NCI-H2081 (cell line): ENCODE measurements around the gene ZMIZ1.

Experiments used
- DNase-seq, 2 experiments: peaks; one replicate each; lab custom pipeline; 2025; lab: John Stamatoyannopoulos, UW

The ZMIZ1 gene

DNA sequence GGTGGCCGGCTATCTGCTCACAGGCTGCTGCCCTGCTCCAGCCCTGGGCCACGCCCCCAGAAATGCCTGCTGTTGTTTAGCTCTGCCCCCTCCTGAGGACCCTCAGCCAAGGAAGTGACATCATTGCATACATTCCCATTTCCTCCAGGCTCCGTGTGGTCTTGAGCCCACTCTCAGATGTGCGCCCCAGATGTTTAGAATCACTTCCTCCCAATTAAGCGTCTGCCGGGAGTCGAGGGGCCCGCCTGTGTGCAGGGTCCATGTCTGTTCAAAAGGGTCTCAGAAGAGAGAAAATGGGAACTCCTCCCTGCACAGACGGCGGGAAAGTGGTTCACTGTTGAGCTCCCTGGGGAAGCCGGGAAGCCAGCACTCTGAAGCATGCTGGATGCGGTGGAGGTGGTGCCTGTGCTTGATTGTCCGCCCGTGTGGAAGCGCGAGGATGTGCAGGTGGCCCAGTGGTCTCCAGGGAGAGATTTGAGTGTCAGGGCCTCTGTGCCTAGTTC, 161.6 kb downstream of the ZMIZ1 start:
- no peak for DNase-seq

DNA sequence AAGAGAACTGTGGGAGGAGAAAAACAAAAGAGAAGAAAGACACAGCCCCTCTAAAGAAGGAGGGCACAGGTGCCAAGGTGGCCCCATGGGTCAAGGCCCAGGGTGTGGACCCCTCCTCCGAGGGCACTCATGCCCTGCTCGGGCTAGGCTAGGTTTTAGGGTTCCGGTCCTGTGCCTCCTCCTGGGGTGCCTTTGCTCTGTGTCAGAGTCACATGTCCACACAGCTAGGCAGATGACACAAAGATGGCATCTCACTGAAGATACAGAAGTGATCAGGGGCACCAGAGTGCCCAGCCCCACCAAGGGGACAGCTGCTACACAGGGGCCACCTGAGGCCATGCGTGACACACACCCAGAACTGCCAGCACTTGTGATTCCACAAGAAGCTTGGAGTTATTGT, 162.1 kb downstream of the ZMIZ1 start:
- no peak for DNase-seq

DNA sequence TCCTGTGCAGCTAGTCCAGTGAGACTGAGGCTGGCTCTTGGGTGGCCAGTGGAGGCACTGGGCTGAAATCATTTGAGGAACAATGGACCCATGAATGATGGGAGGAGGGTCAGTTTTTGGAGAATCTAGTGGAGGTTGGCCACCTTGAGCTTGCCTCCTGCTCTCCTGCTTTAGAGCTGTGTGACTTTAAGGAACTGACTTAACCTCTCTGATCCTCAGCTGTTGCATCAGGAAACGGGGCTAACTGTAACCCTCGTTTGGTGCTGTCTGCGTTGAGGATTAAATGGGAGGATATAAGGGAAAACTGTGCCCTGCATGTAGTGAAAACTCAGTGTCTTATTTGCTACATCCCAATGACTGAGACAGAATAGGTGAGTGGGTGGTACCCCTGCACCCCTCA, 163.1 kb downstream of the ZMIZ1 start:
- no peak for DNase-seq

DNA sequence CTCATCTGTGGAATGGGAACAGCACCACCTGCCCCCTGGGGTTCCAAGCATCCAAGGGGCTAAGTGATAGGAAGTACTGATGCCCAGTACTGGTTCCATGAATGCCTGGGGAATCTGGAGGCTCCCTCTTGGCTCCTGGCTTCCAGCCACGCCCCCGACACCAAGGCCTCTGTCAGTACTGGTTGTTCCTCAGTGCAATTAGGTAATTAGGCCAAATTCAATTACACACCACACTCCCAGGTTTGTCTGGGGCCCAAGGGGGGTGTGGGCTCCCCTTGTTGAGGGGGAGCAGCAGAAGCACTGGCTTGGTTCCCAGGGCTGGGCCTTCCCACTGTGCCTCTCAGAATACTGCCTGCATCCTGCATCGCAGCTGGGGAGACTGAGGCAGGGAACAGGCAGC, 164.1 kb downstream of the ZMIZ1 start:
- peak in 1 of 2 experiments; percentile 2 for DNase-seq

DNA sequence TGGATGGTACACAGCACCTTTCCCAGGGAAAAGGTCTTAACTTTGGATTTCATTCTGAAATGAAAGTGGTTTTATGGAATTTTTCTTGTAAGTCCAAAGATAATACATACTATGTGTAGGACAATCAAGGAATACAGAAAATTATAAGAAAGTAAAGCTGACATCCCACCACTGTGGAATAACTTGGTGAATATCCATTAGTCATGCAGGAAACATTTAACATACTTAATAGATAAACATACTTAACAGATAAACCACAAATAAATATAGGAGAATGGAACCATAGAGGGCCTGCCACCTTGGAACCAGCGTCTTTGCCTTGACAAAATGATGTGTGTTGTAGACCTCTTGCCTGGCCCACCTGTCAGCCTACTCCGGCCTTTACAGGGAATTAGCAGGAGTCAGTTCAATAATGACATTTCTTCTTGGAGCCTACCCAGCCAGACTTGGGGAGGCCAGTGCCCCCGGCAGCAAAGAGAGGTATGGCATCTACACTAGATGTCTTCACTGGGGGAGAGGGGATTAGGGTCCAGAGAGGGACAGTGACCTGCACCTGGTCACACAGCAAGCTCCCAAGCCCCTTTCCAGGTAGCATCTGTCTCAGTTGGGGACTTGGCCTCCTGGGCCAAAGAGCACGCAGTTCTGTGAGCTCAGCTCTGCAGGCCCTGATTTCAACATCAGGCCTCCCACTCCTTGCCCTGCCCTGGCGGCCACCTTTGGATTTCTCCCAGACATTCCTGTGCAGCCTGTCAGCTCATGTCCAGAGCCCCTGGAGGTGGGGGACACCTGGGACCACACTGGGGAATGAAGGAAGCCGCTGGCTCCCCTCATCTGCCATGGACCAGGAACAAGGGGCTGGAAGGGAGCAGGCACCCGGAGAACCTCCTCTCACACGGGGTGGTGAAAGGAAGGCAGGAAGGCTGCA, 165.9 kb downstream of the ZMIZ1 start:
- no peak for DNase-seq

DNA sequence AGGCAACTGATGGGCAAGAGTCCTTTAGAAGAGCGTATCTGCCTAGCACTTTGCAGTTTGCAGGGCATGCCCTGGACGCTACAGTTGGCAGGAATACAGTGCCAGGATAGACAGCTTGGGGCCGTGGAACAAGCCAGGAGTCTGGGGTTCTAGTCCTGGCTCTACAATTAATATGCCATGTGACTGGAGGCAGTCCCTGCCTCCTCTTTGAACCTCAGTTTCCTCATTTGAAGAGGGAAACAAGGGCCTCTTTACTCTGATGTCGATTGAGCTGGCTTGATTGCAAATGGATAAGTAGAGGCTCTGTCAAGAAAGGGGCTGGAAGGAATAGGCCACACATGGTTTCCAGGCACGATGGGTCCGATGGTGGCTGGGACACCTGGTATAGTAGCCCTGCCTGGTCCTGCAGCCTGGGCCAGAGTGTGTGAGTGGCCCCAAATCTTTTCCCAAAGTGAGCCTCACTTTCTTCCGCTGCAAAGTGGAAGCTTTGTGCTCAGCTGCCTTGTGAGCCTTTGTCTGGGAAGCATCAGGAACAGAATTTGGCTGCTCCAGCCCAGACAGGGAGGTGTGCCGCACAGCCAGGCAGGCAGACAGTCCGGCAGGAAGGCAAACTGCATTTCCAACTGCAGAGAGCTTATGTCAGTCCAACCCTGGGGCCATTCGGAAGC, 167.1 kb downstream of the ZMIZ1 start:
- DNase-seq = no peak

DNA sequence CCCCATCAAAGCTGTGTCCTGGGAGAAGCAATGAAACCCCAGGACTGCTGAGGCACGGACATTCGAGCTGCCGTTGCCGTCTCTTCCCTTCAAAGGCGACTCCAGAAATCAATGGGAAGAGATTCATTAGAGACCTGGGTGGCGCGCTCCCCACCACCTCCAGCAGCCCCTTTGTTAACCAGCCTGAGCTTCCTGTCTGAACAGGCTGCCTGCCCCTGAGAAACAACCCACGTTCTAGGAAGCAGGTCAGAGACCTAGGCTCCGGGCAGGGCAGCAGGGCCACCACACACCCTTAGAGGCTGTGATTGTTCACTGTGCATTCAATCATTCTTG, 167.6 kb downstream of the ZMIZ1 start:
- DNase-seq = no peak

DNA sequence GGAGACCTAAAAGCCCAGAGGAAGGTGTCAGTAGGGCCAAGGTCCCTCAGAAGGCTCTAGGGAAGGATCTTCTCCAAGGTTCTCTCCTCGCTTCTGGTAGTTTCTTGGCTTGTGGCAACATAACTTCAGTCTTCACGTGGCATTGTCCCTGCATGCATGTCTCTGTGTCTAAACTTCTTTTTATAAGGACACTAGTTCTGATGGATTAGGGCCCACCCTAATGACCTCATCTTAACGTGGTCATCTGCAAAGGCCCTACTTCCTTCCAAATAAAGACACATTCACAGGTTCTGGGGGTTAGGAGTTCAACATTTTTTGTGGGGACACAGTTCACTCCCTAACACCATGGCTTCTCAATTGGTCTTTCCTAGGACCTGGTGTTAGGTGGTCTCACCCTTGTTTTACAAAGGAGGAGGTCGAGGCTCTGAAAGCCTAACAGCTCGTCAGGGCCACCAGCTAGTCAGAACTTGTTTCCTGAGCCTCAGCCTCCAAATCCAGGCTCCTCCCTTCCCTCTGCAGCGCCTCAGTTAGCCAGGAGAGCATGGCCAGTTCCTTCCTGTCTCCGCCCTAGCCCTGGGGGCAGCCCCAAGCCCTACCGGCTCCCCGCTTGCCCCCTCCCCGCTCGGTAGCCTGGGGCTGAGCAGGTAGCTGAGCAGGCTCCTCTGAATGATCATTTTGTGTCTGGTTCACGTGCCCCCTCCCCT, 168.8 kb downstream of the ZMIZ1 start:
- no peak for DNase-seq

DNA sequence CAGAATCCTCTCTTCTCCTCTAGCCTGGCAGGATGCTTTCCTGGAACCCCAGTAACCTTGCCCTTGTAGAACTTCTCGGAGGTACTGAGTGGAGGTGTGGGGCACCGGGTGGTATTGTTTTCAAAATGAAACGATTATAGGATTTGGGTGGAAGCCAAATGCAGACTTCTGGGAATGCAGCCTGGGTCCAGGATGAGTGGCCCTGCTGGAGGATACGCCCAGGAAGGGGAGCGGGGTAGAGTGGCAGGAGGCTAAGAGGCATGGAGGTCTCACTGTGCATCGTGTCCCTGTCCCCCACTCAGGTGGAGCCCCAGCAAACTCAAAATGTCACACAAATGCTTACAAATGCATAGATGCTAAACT, 169.4 kb downstream of the ZMIZ1 start:
- no peak for DNase-seq

DNA sequence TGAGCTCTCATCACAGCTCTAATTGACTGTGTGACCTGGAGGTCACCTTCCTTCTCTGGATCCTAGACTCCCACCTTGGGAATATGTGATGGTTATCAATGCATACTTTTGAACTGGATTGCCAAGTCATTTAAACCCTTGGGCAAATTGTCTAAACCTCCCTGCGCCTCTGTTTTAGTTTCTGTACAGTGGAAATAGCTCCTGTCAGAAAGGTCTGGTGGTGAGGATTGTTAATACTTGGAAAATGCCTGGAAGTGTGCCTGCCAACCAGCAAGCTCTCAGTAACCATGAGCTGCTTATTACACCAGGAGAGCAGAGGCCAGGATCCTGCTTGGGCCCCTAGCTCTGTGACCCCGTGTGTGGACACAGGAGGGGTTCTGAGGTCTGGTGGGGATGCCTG, 169.8 kb downstream of the ZMIZ1 start:
- DNase-seq = no peak

DNA sequence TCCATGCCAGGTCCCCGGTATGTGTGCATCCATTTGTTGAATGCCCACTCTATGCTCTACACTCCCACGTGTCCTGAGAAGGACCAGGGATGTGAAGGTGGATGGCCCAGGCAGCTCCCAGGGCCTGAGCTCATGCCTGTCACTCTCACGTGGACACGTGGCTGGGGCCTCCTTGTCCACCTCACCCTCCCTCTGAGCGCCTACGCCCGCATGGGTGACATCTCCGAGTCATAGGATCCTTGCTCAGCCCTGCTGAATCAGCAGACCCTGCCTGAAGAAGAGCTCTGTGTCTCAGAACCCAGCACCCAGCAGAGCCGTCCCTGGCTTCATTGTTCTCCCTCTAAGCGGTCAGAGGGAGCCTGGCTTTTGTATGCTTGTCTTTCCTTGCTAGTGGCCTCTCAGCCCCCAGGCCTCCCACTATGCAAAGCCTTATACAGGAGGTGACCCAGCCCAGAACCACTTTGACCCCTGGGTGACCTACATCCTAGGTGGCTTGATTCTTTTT, 170.6 kb downstream of the ZMIZ1 start:
- DNase-seq = no peak

DNA sequence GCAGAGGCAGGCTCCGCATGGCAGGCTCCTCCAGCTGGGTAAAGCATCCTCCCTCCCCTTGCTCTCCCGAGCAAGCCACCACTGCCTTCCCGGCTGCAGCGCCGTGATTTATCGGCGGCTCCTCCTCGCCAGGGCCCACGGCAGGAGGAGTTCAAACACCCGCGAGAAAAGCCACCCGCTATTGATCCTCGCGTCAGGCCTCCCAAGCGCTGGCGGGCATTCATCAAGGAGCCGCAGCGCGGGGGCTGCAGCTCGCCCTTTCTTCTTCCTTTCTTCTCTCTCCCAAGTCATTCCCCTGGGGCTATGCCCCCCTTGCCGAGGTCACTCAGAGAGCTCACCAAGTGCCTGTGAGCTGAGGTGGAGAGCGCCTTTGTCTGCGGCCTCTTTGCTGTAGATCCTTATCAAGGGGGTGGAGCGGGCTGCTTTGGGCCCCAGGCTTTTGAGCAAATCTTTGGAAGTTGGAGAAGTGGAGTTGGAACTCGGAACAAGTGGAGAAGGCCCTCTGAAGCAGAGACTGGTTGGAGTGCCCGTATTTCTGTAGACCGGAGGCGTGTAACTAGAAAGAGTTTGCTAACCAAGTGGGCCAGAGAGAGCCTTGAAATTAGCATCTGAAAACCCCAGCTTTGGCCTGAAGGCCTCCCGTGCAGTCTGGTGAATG, 171.3 kb downstream of the ZMIZ1 start:
- DNase-seq = no peak

DNA sequence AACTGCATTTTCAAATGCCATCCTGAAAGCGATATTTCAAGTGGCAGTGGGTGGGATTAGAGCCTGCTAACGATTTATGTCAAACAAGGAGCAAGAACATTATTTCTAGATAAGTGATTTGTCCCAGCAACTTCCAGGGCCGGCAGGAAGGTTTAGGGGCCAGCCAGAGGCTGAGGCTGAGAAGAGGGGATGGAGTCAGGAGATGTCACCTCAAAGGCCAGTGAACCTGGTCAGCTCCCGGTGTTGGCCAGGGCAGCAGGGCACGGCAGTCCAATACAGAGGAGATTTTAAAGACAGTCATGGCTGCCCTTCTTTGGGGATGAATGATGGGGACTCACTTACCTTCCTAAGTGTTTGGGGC, 172.8 kb downstream of the ZMIZ1 start:
- DNase-seq = no peak

DNA sequence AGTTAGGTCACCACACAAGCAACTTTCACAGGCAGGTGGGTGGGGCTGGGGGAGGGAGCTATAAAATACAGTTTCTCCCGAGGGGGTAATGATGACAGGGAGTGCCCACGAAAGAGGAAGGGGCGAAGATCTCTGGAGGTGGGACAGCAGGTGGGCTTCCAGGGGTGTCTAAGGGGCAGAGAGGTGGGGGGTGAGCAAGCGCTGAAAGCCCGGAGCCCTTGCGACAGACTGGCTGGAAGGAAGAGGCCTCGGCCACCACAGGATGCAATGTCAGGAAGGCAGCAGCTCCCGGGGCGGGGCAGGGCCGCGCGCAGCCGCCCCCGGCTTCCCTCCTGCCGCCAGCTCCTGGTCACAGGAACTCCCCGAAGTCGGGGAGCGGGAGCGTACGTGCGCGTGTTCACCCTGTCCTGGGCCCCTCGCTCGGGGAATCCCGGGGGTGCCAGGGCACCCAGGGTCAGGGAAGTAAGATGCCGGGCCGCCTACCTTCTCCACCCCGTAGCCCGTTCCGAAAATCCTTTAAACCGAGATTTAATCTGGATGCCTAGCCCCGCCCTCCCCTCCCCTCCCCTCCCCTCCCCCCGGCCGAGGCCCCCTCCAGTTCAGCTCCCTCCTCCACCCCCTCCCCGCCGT, 173.3 kb downstream of the ZMIZ1 start:
- peak in 1 of 2 experiments; percentile 23 for DNase-seq

DNA sequence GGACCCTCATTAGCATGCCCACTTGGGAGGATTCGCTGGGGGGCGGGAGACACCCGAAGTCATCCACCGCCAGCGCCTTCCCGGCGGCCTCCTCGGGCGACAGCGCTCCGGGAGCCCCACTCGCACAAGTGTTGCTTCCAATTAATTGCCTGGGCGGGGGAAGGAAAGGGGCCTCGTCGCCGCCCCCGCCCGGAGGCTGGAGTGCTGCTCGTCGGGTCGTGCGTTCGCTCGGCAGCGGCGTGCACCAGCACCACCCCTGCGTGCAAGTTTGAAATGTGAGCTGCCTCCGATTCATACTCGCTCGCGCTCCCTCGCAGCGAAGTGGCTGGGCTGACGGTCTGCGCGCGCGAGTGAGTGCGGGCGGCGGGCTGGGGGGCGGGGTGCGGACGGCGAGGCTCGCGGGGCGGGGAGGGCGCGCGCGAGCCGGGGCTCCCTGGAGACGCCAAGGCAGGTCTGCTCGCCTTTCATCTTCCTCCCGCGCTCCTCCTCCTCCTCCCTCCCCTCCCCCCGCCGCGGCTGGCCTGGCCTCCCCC, 173.9 kb downstream of the ZMIZ1 start:
- DNase-seq = peak; percentile 59 to 63

DNA sequence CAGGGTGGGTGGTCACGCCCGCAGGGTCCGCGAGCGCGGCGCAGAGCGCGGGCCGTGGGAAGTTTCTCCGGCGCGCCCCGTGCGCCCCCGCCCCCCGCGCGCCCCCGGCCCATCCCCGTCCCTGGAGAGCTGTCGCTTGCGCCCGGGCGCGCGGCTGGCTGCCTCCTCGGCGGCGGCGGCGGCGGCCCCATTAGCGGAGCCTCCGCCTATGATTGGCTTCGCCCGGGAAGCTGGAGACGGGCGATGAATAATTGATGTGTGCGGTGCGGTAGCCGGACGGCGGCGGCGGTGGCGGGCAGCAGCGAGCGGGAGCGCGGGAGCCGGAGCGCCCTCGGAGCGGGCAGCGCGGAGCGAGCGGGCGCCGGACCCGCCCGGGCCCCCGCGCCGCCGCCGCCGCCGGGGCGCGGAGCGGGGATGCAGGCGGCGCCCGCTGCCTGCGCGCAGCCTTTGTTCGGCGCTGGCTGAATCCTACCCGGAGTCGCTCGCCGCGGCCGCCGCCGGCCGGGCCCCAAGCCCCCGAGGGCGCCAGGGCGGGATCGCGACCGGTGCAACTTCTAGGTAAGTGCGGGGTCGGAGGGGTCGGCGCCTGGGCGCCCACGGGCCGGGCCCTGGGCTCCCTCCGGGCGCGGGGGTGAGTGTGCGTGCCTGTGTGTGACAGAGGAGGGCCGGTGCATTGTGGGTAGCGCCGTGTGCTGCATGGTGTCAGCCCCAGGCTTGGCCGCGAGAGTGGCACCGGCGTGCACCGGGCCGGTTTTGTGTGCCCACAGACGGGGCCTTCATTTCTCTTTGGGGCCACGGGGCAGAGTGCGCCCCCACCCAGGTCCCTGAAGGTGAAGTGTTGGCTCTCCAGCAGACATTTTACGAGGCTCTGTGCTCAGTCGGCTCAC, 174.7 kb downstream of the ZMIZ1 start:
- DNase-seq = peak; percentile 35 to 68

DNA sequence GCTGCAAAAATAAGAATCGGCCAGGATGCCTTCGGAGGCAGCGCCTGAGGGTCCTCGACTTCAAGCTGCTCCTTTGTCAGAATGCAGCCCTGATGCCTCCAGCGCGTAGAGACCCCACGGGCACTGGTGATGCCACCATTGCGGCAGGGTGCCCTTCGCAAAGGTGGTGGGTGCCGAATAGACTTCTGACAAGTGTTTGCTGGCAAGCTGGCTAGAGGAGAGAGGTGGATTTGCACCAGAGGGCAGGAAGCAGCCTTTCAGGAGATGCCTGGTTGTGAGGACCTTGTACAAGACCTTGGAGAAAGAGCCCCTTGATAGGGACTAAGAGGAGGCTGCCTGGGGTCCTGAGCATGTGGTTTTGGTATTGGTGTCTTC, 175.3 kb downstream of the ZMIZ1 start:
- peak in 1 of 2 experiments; percentile 38 for DNase-seq

DNA sequence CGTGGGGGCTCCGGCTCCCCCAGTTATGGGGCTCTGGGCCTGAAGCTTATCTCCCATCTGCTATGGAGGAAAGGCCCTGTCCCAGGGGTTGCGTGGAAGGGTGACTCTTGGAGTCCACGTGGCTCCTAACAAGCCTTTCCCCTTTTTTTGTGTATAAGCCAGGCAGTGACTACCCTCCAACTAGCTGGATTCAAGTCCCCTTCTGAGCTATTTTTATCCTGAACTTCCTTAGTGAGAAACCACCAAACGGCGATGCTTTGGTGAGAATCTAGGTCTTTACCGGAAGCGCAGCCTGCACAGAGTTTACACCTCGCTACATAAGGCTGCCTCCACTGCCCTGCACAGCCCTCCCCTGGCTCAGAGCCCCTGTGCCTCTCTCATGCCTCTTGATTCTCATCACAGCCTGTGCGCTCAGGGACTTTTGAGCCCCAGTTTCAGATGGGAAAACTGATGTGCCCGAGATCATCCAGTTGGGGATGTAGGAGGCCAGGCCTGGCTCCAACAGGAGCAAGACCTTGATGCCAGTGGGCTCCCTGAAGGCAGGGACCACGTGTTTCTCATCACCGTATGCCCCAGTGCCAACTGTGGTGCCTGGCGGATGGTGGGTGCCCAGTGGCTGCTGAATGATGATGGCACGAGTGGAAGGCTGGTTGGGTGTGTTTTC, 176.2 kb downstream of the ZMIZ1 start:
- DNase-seq = no peak

DNA sequence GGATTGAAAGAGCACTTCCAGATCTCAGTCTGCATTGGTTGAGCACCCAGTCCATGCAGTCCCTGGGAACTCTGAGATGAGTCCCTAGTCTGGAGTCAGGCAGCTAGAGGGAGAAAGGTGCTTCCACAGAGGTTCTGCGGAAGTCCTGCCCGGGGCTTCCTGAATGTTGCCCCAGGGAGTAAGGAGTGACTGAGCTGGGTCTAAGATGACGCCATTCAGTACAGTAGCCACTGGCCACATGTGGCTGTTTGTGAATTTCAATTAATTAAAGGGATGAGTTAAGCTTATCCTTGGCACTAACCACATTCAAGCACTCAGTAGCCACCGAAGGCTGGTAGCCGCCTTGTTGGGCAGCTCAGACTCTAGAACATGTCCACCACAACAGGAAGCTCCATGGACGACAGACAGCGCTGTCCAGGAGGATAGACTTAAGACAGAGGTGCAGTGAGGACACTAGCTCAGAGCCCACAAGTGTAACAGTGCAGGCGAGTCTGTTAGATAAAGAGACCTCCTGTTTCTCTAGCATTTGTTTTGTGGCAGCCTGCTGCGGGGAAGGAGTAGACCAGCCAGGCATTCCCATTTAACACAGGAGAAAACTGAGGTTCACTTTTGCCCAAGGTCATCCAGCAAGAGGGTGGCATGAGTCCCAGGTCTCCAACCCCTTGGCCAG, 176.9 kb downstream of the ZMIZ1 start:
- DNase-seq = no peak
